OCI-LY3 (cell line): ENCODE data around the gene OSER1.

Experiments
- EZH2phosphoT487 ChIP-seq: fragments of 200-600 bp; shearing (Covaris generic); IDR thresholded peaks from 2 replicates; pipeline ENCODE4 v1.6.1; 2018; ENCODE audit warnings: antibody characterized with exemption, mixed run types, low read depth
- TF ChIP-seq, protein P1 (sequence below): fragments of 200-600, 300-600 bp; sonication (generic); IDR thresholded peaks from 2 replicates; pipeline ENCODE4 v1.5.1; 2014; ENCODE audit warnings: antibody characterized with exemption, low read length, low read depth

DNA sequence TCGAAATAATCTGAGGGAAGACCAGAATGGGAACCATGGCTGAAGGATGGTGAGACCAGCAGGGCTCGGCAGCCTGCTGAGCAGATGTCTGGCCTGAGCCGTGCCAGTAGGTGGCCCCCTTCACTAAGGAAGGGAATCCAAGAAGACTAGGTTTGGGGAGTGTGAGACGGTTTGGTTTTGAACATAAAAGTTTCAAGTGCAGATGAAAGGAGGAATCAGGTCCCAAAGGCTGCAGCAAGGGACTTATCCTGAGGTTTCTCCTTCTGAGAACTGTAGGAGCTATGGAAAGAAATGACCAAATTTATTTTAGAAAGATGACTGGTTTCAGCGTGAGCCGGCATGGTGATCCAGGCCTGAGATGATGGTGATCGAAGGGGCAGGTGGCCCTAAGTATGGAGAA, 4.6 kb upstream of the OSER1 start:
- TF ChIP-seq, protein P1, sequence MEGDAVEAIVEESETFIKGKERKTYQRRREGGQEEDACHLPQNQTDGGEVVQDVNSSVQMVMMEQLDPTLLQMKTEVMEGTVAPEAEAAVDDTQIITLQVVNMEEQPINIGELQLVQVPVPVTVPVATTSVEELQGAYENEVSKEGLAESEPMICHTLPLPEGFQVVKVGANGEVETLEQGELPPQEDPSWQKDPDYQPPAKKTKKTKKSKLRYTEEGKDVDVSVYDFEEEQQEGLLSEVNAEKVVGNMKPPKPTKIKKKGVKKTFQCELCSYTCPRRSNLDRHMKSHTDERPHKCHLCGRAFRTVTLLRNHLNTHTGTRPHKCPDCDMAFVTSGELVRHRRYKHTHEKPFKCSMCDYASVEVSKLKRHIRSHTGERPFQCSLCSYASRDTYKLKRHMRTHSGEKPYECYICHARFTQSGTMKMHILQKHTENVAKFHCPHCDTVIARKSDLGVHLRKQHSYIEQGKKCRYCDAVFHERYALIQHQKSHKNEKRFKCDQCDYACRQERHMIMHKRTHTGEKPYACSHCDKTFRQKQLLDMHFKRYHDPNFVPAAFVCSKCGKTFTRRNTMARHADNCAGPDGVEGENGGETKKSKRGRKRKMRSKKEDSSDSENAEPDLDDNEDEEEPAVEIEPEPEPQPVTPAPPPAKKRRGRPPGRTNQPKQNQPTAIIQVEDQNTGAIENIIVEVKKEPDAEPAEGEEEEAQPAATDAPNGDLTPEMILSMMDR, result peak; percentile 99
- no peak for TF ChIP-seq EZH2phosphoT487
